ENCODE results near the gene GRAP2. TPM values are rescaled to one million over a fixed set of nuclear protein-coding genes. Genes with fewer than 3 reads are reported as not detected.

GRAP2 gene
- total and polyA plus RNA-seq, 2 donors (not counting 3 experiments of a cell fraction or from before 2014, with no cell fraction given): 0.04 TPM; not detected in 1

- Histone ChIP-seq H3K36me3 (ENCODE audit: control insufficient read depth in 2 of 2, extremely low read depth in 1 of 2, insufficient read depth in 2 of 2, low read length in 2 of 2) (no peaks in the 10 kb centered on the region), H3K4me3 (replicated peaks in 1 of 3; ENCODE audit: insufficient read depth in 1 of 3, low read depth in 1 of 3, low read length in 3 of 3) (no peak overlapping the region), H3K27me3 (ENCODE audit: control insufficient read depth in 2 of 2, insufficient read depth in 2 of 2, low read length in 2 of 2) (peaks cover 23 to 26% of the 10 kb centered on the region in 2 experiments), H3K4me1 (ENCODE audit: control insufficient read depth, extremely low read depth, insufficient read depth, low read length) (no peaks in the 10 kb centered on the region), H3K9me3 (replicated peaks; ENCODE audit: control insufficient read depth, insufficient read depth, low read length) (no peaks in the 10 kb centered on the region), H3K9ac (replicated peaks; ENCODE audit: extremely low read depth, insufficient read depth, low read length) (no peak overlapping the region), H3K79me2 (ENCODE audit: control insufficient read depth, insufficient read depth, low read length) (no peaks in the 10 kb centered on the region), H4K20me1 (replicated peaks; ENCODE audit: control insufficient read depth, extremely low read depth, insufficient read depth, low read length) (no peaks in the 10 kb centered on the region), H3K4me2 (ENCODE audit: insufficient read depth, low read length) (no peak overlapping the region), H3K27ac (ENCODE audit: insufficient read depth, low read depth, low read length) (no peak overlapping the region), H2AFZ (ENCODE audit: low read depth, low read length) (no peak overlapping the region), H3K9me1 (replicated peaks; ENCODE audit: control insufficient read depth, extremely low read depth, insufficient read depth, low read length) (no peaks in the 10 kb centered on the region)
- dilution Hi-C loops (cut with MboI; ENCODE audit: extremely low pct_ligation_motif_present, low sequenced_read_pairs) (no loop called here), intact Hi-C loops (cut with micrococcal nuclease) (no loop called here)
- CTCF ChIA-PET: interaction anchor here (0.6 to 1.2 kb wide), 5 partner anchors 9 to 994 kb away, joined by 3 to 4 read pairs (median 3); no protein-coding TSS in a partner anchor
- DNase-seq (ENCODE audit: low read depth, low spot score): no peak
- FAIRE-seq: no peak
- TF ChIP-seq GATA2 (IDR thresholded peaks at IDR 0.05; ENCODE audit: insufficient read depth, insufficient read length, low read depth, low read length) (no peak), POLR2A (IDR thresholded peaks at IDR 0.05; ENCODE audit: low read depth, low read length) (no peak), POLR2AphosphoS5 (IDR thresholded peaks at IDR 0.05; ENCODE audit: insufficient read depth, low read depth, low read length) (no peak), EZH2 (IDR thresholded peaks at IDR 0.05; ENCODE audit: borderline replicate concordance, low read depth, low read length, severe bottlenecking) (no peak), MAX (IDR thresholded peaks at IDR 0.05; ENCODE audit: insufficient read depth, insufficient read length) (no peak), MYC (IDR thresholded peaks at IDR 0.05; ENCODE audit: low read depth, low read length) (no peak), FOS (IDR thresholded peaks at IDR 0.05; ENCODE audit: borderline replicate concordance, insufficient read depth, low read length) (no peak), CTCF (IDR thresholded peaks at IDR 0.05; ENCODE audit: extremely low read depth in 1 of 2, insufficient read depth in 1 of 2, low read depth in 1 of 2, low read length in 2 of 2) (no peak), JUN (IDR thresholded peaks at IDR 0.05; ENCODE audit: borderline replicate concordance, insufficient read depth, insufficient read length, low read depth) (no peak)
- BruUV-seq (replicated peaks): no TSS peak
- POLR2A ChIA-PET: no interaction called here
These were observed 25.2 kb downstream of the GRAP2 start for GRCh38 chr22:39925909-39926679.

All from endothelial cell of umbilical vein (primary cell).